Measurements from ENCODE around the gene LAX1.

GRCh38 chr1:203799971-203800370, 35.0 kb downstream of the LAX1 start:
- TF ChIP-seq CTCF (IDR thresholded peaks at IDR 0.05) (no peak), POLR2AphosphoS5 (IDR thresholded peaks at IDR 0.05) (no peak), EP300 (IDR thresholded peaks at IDR 0.05) (no peak), POLR2A (IDR thresholded peaks at IDR 0.05) (no peak)
